HepG2 (cell line): ENCODE measurements around the gene XAGE3.
"Not testable (repeated sequence)": the region's sequence is repeated elsewhere in the genome, so short reads cannot be mapped to it uniquely, and the experiment has no call there.

Experiments
- ATF1 ChIP-seq: IDR thresholded peaks from 2 replicates; pipeline ENCODE4 v1.6.1; 2016; ENCODE audit warnings: mild to moderate bottlenecking, control low read depth
- ATF7 ChIP-seq, 2 experiments: fragments of 450-650 bp in 1 of 2; sonication (generic) in 1 of 2; formaldehyde crosslinking in 1 of 2; IDR thresholded peaks; 2 replicates each; pipeline versions ENCODE4 v1.4.0 to v1.6.1; 2016 to 2020; ENCODE audit warnings: antibody characterized with exemption in 1 of 2, mild to moderate bottlenecking in 1 of 2, missing genetic modification reagents in 1 of 2
- NFKBIZ ChIP-seq: IDR thresholded peaks from 2 replicates; pipeline ENCODE4 v1.6.1; 2018; ENCODE audit warnings: missing genetic modification reagents, missing compliant biosample characterization
- PLRG1 ChIP-seq: fragments of 450-650 bp; conservative IDR thresholded peaks from 2 replicates; pipeline ENCODE4 v1.6.1; 2016
- POLR2A ChIP-seq, 2 experiments: IDR thresholded peaks; 2 replicates each; pipeline ENCODE4 v1.6.1; 2011; ENCODE audit warnings: low read depth in 2 of 2, low read length in 2 of 2, mild to moderate bottlenecking in 1 of 2, moderate library complexity in 1 of 2; ENCODE audit not compliant: insufficient read depth in 1 of 2
- ZBTB7A ChIP-seq: sonication (generic); formaldehyde crosslinking; IDR thresholded peaks from 2 replicates; pipeline ENCODE4 v1.8.0; 2022; ENCODE audit warnings: mild to moderate bottlenecking, missing genetic modification reagents
- TF ChIP-seq, protein P1 (sequence below): sonication (generic); formaldehyde crosslinking; IDR thresholded peaks from 2 replicates; pipeline ENCODE4 v1.4.0; 2020; ENCODE audit warnings: missing genetic modification reagents, borderline replicate concordance
- TF ChIP-seq, protein P2 (sequence below): sonication (generic); formaldehyde crosslinking; IDR thresholded peaks from 2 replicates; pipeline ENCODE4 v1.5.0; 2020; ENCODE audit warnings: mild to moderate bottlenecking, missing genetic modification reagents, moderate library complexity

DNA sequence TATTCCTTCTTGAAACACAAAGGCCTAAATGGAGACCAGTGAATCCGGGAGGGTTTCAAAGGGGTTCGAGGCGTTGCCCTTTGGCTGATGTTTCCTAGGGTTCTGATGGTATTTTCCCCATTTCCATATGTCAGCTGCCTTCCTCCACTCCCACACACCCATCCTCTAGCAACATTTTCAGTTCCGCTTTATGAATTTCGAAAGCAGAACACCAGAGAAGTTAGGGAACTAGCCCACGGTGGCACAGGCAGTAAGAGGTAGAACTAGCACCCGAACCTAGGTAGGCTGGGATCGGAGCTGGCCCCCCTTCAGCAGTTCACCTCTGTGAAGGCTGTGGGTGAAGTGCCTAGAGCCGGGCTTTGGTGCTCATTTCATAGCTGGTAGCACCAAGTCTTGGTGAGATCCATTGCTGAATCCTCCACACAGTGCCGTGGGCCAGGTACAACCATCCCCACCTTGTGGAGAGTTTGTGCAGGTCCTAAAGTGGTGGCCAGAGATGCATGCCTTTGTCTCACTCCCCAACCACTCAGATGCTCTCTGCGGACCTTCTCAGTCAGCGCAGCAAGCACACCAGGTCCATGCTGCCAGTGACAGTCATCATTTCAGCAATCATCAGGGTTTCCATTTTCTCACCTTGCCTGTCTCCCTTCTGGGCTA is 41.6 kb upstream of the XAGE3 start:
- TF ChIP-seq POLR2A (IDR thresholded peaks at IDR 0.05; ENCODE audit: insufficient read depth in 1 of 2, low read depth in 2 of 2, low read length in 2 of 2); PLRG1; ZBTB7A (CRISPR knock-in tag); ATF1 (CRISPR knock-in tag); ATF7 (IDR thresholded peaks at IDR 0.05); ATF7 (CRISPR knock-in tag; IDR thresholded peaks at IDR 0.05); NFKBIZ (CRISPR knock-in tag): not testable (repeated sequence)
- TF ChIP-seq, protein P1, sequence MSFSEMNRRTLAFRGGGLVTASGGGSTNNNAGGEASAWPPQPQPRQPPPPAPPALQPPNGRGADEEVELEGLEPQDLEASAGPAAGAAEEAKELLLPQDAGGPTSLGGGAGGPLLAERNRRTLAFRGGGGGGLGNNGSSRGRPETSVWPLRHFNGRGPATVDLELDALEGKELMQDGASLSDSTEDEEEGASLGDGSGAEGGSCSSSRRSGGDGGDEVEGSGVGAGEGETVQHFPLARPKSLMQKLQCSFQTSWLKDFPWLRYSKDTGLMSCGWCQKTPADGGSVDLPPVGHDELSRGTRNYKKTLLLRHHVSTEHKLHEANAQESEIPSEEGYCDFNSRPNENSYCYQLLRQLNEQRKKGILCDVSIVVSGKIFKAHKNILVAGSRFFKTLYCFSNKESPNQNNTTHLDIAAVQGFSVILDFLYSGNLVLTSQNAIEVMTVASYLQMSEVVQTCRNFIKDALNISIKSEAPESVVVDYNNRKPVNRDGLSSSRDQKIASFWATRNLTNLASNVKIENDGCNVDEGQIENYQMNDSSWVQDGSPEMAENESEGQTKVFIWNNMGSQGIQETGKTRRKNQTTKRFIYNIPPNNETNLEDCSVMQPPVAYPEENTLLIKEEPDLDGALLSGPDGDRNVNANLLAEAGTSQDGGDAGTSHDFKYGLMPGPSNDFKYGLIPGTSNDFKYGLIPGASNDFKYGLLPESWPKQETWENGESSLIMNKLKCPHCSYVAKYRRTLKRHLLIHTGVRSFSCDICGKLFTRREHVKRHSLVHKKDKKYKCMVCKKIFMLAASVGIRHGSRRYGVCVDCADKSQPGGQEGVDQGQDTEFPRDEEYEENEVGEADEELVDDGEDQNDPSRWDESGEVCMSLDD (CRISPR knock-in tag), result not testable (repeated sequence)
- TF ChIP-seq, protein P2, sequence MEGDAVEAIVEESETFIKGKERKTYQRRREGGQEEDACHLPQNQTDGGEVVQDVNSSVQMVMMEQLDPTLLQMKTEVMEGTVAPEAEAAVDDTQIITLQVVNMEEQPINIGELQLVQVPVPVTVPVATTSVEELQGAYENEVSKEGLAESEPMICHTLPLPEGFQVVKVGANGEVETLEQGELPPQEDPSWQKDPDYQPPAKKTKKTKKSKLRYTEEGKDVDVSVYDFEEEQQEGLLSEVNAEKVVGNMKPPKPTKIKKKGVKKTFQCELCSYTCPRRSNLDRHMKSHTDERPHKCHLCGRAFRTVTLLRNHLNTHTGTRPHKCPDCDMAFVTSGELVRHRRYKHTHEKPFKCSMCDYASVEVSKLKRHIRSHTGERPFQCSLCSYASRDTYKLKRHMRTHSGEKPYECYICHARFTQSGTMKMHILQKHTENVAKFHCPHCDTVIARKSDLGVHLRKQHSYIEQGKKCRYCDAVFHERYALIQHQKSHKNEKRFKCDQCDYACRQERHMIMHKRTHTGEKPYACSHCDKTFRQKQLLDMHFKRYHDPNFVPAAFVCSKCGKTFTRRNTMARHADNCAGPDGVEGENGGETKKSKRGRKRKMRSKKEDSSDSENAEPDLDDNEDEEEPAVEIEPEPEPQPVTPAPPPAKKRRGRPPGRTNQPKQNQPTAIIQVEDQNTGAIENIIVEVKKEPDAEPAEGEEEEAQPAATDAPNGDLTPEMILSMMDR (CRISPR knock-in tag), result not testable (repeated sequence)
